HG03342 (cell line): ENCODE results near the gene LILRB1.
"Not testable (repeated sequence)": the region's sequence is repeated elsewhere in the genome, so short reads cannot be mapped to it uniquely, and the experiment has no call there.

Experiments
- ATAC-seq: cut with Tn5 transposase; IDR thresholded peaks from one replicate; pipeline ENCODE4 v1.9.1; 2021; ENCODE audit warnings: mild to moderate bottlenecking, moderate library complexity; ENCODE audit not compliant: unreplicated experiment

The LILRB1 gene

GRCh38 chr19:54630262-54630661 is at the start of gene LILRB1:
TSS of gene LILRB1 (plus strand) at chr19:54630484. CDS start at chr19:54631074, 590 bp downstream.
- ATAC-seq: not testable (repeated sequence)

GRCh38 chr19:54586397-54586796 is 43.9 kb upstream of the LILRB1 start:
- ATAC-seq: no peak

GRCh38 chr19:54587026-54587425 is 43.3 kb upstream of the LILRB1 start:
- ATAC-seq: no peak

GRCh38 chr19:54593445-54593844 is 36.8 kb upstream of the LILRB1 start, which contains the start of gene LILRA1:
TSS of gene LILRA1 (plus strand) at chr19:54593632. CDS start at chr19:54594245, 613 bp downstream.
- not testable (repeated sequence) for ATAC-seq

GRCh38 chr19:54593931-54594626 is 36.2 kb upstream of the LILRB1 start:
- not testable (repeated sequence) for ATAC-seq

GRCh38 chr19:54594737-54595136 is 35.5 kb upstream of the LILRB1 start:
- no peak for ATAC-seq

GRCh38 chr19:54595680-54596436 is 34.4 kb upstream of the LILRB1 start:
- ATAC-seq: not testable (repeated sequence)

- no peak for ATAC-seq
These were observed 30.1 kb upstream of the LILRB1 start for GRCh38 chr19:54600212-54600611.

GRCh38 chr19:54606230-54606629 is 24.1 kb upstream of the LILRB1 start:
- ATAC-seq: no peak

- no peak for ATAC-seq
These were observed 23.1 kb upstream of the LILRB1 start for GRCh38 chr19:54606891-54607784.

GRCh38 chr19:54607785-54608150 is 22.5 kb upstream of the LILRB1 start:
- no peak for ATAC-seq

GRCh38 chr19:54608205-54608604 is 22.1 kb upstream of the LILRB1 start:
- ATAC-seq: no peak

- no peak for ATAC-seq
These were observed 21.5 kb upstream of the LILRB1 start for GRCh38 chr19:54608792-54609191.

GRCh38 chr19:54609356-54609791 is 20.9 kb upstream of the LILRB1 start:
- no peak for ATAC-seq

- ATAC-seq: no peak
These were observed 17.9 kb upstream of the LILRB1 start for GRCh38 chr19:54612428-54612827.

- ATAC-seq: no peak
These were observed 15.6 kb upstream of the LILRB1 start for GRCh38 chr19:54614726-54615125.

- no peak for ATAC-seq
These were observed 14.2 kb upstream of the LILRB1 start for GRCh38 chr19:54616057-54616456.

GRCh38 chr19:54616821-54617560 is 13.3 kb upstream of the LILRB1 start:
- peak; percentile 81 for ATAC-seq

GRCh38 chr19:54620464-54620863 is 9.8 kb upstream of the LILRB1 start:
- no peak for ATAC-seq

- no peak for ATAC-seq
These were observed 7.9 kb upstream of the LILRB1 start for GRCh38 chr19:54622431-54622830.
